ENCODE measurements around the gene GNAO1. TPM values are rescaled to one million over a fixed set of nuclear protein-coding genes. Genes with fewer than 3 reads are reported as not detected.

The GNAO1 gene
- total and polyA plus RNA-seq, 9 of the 15 experiments (the other 6 are each of a cell fraction or from before 2014, with no cell fraction given) = 0.07 to 0.42 (median 0.08) TPM; not detected in 5

- no peak for TF ChIP-seq GTF3C2 (IDR thresholded peaks at IDR 0.05; ENCODE audit: borderline replicate concordance, extremely low read depth, insufficient read length)
Measured at GRCh38 chr16:56354016-56354415, 162.7 kb downstream of the GNAO1 start (continued).

GRCh38 chr16:56354746-56355145 is 163.5 kb downstream of the GNAO1 start:
- H3K36me3 ChIP-seq (ENCODE audit: control insufficient read depth, insufficient read depth, low read length) = no peaks in the 10 kb centered on the region
- H2AFZ ChIP-seq (ENCODE audit: low read depth, low read length) = no peak overlapping the region
- no peak for DNase-seq (ENCODE audit: extremely low read depth in 1 of 4, low spot score in 3 of 4)
- no peaks in the 10 kb centered on the region for H3K9me3 ChIP-seq (replicated peaks; ENCODE audit: control insufficient read depth, insufficient read depth, low read depth, low read length)
- H3K9ac ChIP-seq (ENCODE audit: insufficient read depth in 1 of 2, low read depth in 2 of 2, low read length in 2 of 2) = no peak overlapping the region
- in situ Hi-C loops (cut with MboI) (no loop called here), intact Hi-C loops (cut with micrococcal nuclease) (loop anchor here (10.0 kb wide), 1 partner anchor 160 kb away; no protein-coding TSS in a partner anchor)
- H3K27ac ChIP-seq (ENCODE audit: extremely low read depth, low read depth, low read length) = no peak overlapping the region
- no peak overlapping the region for H3K4me3 ChIP-seq
- POLR2A ChIA-PET = no interaction called here
- no peak for ATAC-seq
- CTCF ChIA-PET (ENCODE audit: low intra/inter-chr PET ratio) = no interaction called here
- H3K79me2 ChIP-seq (ENCODE audit: control insufficient read depth, insufficient read depth, low read length) = no peaks in the 10 kb centered on the region
- TF ChIP-seq ZNF668 (CRISPR knock-in tag; IDR thresholded peaks at IDR 0.05) (no peak), TFE3 (CRISPR knock-in tag; IDR thresholded peaks at IDR 0.05) (peak; percentile 46)
- no TSS peak for BruUV-seq (replicated peaks)
- 86% methylated on average over 14 of the region's 17 CpGs for WGBS (ENCODE audit: insufficient coverage, low coverage, missing lambda C conversion rate)
- H4K20me1 ChIP-seq (replicated peaks; ENCODE audit: control insufficient read depth, insufficient read depth, low read length) = peaks cover 12% of the 10 kb centered on the region
- no peak for FAIRE-seq
- peaks cover 11 to 30% of the 10 kb centered on the region in 2 experiments; a peak in 4 of 5 replicates for H3K27me3 ChIP-seq (ENCODE audit: control insufficient read depth in 2 of 2, insufficient read depth in 2 of 2, low read length in 2 of 2)
- H3K9me1 ChIP-seq (ENCODE audit: control insufficient read depth, insufficient read depth, low read length) = no peaks in the 10 kb centered on the region
- no peak overlapping the region for H3K4me2 ChIP-seq (ENCODE audit: insufficient read depth, low read length)
- peaks cover 11 to 33% of the 10 kb centered on the region in 2 experiments for H3K4me1 ChIP-seq (replicated peaks in 1 of 2; ENCODE audit: control insufficient read depth in 2 of 2, insufficient read depth in 2 of 2, low read length in 2 of 2)
